Upper lobe of left lung (tissue), 6 donors: ENCODE results near the gene LRBA. TPM values are rescaled to one million over a fixed set of nuclear protein-coding genes. Genes with fewer than 3 reads are reported as not detected.

ENCODE experiments used
- ATAC-seq, 2 donors: fragments of 200-7000 bp; cut with Tn5 transposase; one replicate each; pipeline ENCODE4 v1.9.1; 2022; ENCODE audit warnings: mild to moderate bottlenecking in 2 of 2, moderate library complexity in 2 of 2; ENCODE audit not compliant: low FRiP score in 2 of 2
- DNase-seq, 2 donors: peaks; one replicate each; pipeline ENCODE4 v3.0.0-alpha.2; 2019 to 2020
- H3K27ac ChIP-seq, 4 donors: fragments of 200-600 bp; sonication (generic); one replicate each; pipeline ENCODE4 v1.5.1; 2016 to 2019
- H3K27me3 ChIP-seq, 4 donors: fragments of 200-600 bp; sonication (generic); one replicate each; pipeline ENCODE4 v1.5.1; 2017 to 2019
- H3K36me3 ChIP-seq, 4 donors: fragments of 200-600 bp; sonication (generic); one replicate each; pipeline ENCODE4 v1.5.1; 2016 to 2019
- H3K4me1 ChIP-seq, 4 donors: fragments of 200-600 bp; sonication (generic); one replicate each; pipeline ENCODE4 v1.5.1; 2018 to 2019
- H3K4me3 ChIP-seq, 4 donors: fragments of 200-600 bp; sonication (generic); one replicate each; pipeline ENCODE4 v1.5.1; 2017 to 2019; ENCODE audit warnings: mild to moderate bottlenecking in 2 of 4, moderate library complexity in 1 of 4
- H3K9me3 ChIP-seq, 4 donors: fragments of 200-600 bp; sonication (generic); one replicate each; pipeline ENCODE4 v1.5.1; 2018 to 2019
- CTCF ChIP-seq, 6 experiments: fragments of 450-650 bp in 4 of 6; fragments of 200-600 bp in 2 of 6; sonication (generic) in 2 of 6; IDR thresholded peaks; one replicate each; pipeline ENCODE4 v1.5.1; 2016 to 2019; ENCODE audit warnings: antibody characterized with exemption in 6 of 6
- EP300 ChIP-seq, 4 donors: sonication (generic); formaldehyde crosslinking; IDR thresholded peaks; one replicate each; pipeline ENCODE4 v1.5.1; 2017; ENCODE audit warnings: antibody characterized with exemption in 4 of 4, control low read depth in 2 of 4
- POLR2A ChIP-seq, 4 donors: fragments of 450-650 bp; IDR thresholded peaks; one replicate each; pipeline ENCODE4 v1.5.1; 2016 to 2017; ENCODE audit warnings: antibody characterized with exemption in 4 of 4, mild to moderate bottlenecking in 2 of 4
- POLR2AphosphoS5 ChIP-seq, 2 donors: sonication (generic); formaldehyde crosslinking; IDR thresholded peaks; one replicate each; pipeline ENCODE4 v1.5.1; 2017; ENCODE audit warnings: antibody characterized with exemption in 2 of 2
- WGBS, 2 donors: methylation state at CpG; one replicate each; pipeline ENCODE4 v1.1.5; 2017 to 2018; 5-methylcytosine and 5-hydroxymethylcytosine counted together
- total RNA-seq, 6 donors: library from RNA; depleted of rRNA in 4 of 6; stranded (reverse); fragments of >200 nt in 4 of 6; gene quantifications; one replicate each; pipeline versions ENCODE4 v1.1.0 to v1.2.1, GENCODE V29; 2016 to 2021
- donor health status: DM: no; HTN: no; CAD: no; lungs with moderate emphysema.
- donor health status: DM: no; HTN: yes; CAD: no; lungs with severe emphysema.

LRBA gene
- total RNA-seq, 6 donors from 2014 or later: 34.7 to 139 (median 56.4) TPM

- peaks cover 0 to 4% (median 0%) of the 10 kb centered on the region in 4 donors for H3K4me1 ChIP-seq
- DNase-seq (no peak), ATAC-seq (no peak)
- H3K36me3 ChIP-seq: no peaks in the 10 kb centered on the region
- no peaks in the 10 kb centered on the region for H3K27me3 ChIP-seq
- no peak for TF ChIP-seq POLR2A (IDR thresholded peaks at IDR 0.05)
- TF ChIP-seq POLR2AphosphoS5 (IDR thresholded peaks at IDR 0.05): no peak
- no peak for TF ChIP-seq CTCF (IDR thresholded peaks at IDR 0.05)
- no peak for TF ChIP-seq EP300 (IDR thresholded peaks at IDR 0.05)
- no peaks in the 10 kb centered on the region for H3K9me3 ChIP-seq
- 90 to 98% methylated on average over 3 of the region's 3 CpGs for WGBS, 2 donors
- no peak overlapping the region for H3K4me3 ChIP-seq
- H3K27ac ChIP-seq: no peak overlapping the region
These were observed 669.8 kb downstream of the LRBA start for GRCh38 chr4:150345207-150345744.

GRCh38 chr4:150343796-150344195, 671.3 kb downstream of the LRBA start:
- DNase-seq (no peak), ATAC-seq (no peak)
- Histone ChIP-seq H3K9me3 (no peaks in the 10 kb centered on the region), H3K27me3 (no peaks in the 10 kb centered on the region), H3K4me3 (no peak overlapping the region), H3K4me1 (peaks cover 0 to 4% (median 0%) of the 10 kb centered on the region in 4 donors), H3K36me3 (no peaks in the 10 kb centered on the region), H3K27ac (no peak overlapping the region)
- TF ChIP-seq CTCF (IDR thresholded peaks at IDR 0.05): no peak
- no peak for TF ChIP-seq POLR2A (IDR thresholded peaks at IDR 0.05)
- no peak for TF ChIP-seq POLR2AphosphoS5 (IDR thresholded peaks at IDR 0.05)
- no peak for TF ChIP-seq EP300 (IDR thresholded peaks at IDR 0.05)
- WGBS, 2 donors: 89 to 94% methylated on average over 2 of the region's 2 CpGs

GRCh38 chr4:150342945-150343344, 672.1 kb downstream of the LRBA start:
- Histone ChIP-seq H3K36me3 (no peaks in the 10 kb centered on the region), H3K27ac (no peak overlapping the region), H3K4me3 (no peak overlapping the region), H3K9me3 (no peaks in the 10 kb centered on the region), H3K27me3 (no peaks in the 10 kb centered on the region), H3K4me1 (peaks cover 0 to 4% (median 0%) of the 10 kb centered on the region in 4 donors)
- DNase-seq: peak in 1 of 2 donors; percentile 51
- no peak for ATAC-seq
- WGBS, 2 donors: 63 to 65% methylated on average over 2 of the region's 2 CpGs
- TF ChIP-seq CTCF (IDR thresholded peaks at IDR 0.05) (no peak), POLR2AphosphoS5 (IDR thresholded peaks at IDR 0.05) (no peak), POLR2A (IDR thresholded peaks at IDR 0.05) (no peak), EP300 (IDR thresholded peaks at IDR 0.05) (no peak)

GRCh38 chr4:150337734-150338133, 677.4 kb downstream of the LRBA start:
- no peaks in the 10 kb centered on the region for H3K9me3 ChIP-seq
- WGBS, 2 donors: 37 to 51% methylated on average over 3 of the region's 3 CpGs
- no peak overlapping the region for H3K4me3 ChIP-seq
- DNase-seq: no peak
- H3K27me3 ChIP-seq: no peaks in the 10 kb centered on the region
- H3K36me3 ChIP-seq: no peaks in the 10 kb centered on the region
- no peaks in the 10 kb centered on the region for H3K4me1 ChIP-seq
- TF ChIP-seq POLR2AphosphoS5 (IDR thresholded peaks at IDR 0.05) (no peak), CTCF (IDR thresholded peaks at IDR 0.05) (no peak), EP300 (IDR thresholded peaks at IDR 0.05) (no peak), POLR2A (IDR thresholded peaks at IDR 0.05) (no peak)
- no peak overlapping the region for H3K27ac ChIP-seq
- no peak for ATAC-seq
